ENCODE results near the gene DIO1. TPM values are rescaled to one million over a fixed set of nuclear protein-coding genes. Genes with fewer than 3 reads are reported as not detected.

Gene DIO1
- total RNA-seq, 1 donor = not detected

- no peak for DNase-seq (ENCODE audit: low read depth)
- no peak for TF ChIP-seq CTCF (IDR thresholded peaks at IDR 0.05; ENCODE audit: insufficient read depth, low read length)
- H3K4me3 ChIP-seq (ENCODE audit: low read depth, low read length) = no peak overlapping the region
Measured at GRCh38 chr1:53938136-53938830, 44.3 kb downstream of the DIO1 start.

DNA sequence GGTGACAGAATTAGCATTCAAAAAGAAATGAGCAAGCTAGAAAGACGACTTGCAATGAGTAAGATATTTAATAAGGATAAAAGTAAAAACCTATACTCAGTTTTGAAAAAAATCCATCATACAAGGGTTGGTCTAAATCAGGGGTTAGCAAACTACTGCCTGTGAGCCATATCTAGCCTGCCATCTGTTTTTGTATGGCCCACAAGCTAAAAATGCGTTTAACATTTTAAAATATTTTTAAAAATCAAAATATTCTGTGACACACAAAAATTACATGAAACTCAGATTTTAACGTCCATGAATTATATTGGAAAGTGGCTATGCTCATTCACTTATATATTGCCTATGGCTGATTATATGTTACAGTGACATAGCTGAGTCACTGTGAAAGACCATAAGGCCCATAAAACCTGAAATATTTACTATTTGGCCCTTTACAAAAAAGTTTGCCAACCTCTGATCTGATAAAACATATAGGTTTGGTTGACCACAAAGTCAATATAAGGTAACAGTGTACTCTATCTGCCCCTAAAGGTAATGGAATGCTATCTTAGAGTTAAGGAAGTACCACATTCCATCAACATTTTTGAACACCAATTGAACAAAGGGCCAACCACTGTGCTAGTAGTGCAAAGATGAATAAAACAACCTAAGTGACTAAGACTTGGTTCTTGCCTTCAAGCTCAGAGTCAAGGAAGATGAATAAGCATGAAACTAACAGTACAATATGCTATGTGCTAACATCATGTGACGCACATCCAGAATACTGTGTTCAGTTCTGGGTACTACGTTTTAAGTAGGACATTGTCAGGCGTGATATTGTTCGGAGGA lies 48.4 kb downstream of the DIO1 start:
- no peak for TF ChIP-seq CTCF (IDR thresholded peaks at IDR 0.05; ENCODE audit: insufficient read depth, low read length)
- no peak for DNase-seq (ENCODE audit: low read depth)
- no peak overlapping the region for H3K4me3 ChIP-seq (ENCODE audit: low read depth, low read length)

DNA sequence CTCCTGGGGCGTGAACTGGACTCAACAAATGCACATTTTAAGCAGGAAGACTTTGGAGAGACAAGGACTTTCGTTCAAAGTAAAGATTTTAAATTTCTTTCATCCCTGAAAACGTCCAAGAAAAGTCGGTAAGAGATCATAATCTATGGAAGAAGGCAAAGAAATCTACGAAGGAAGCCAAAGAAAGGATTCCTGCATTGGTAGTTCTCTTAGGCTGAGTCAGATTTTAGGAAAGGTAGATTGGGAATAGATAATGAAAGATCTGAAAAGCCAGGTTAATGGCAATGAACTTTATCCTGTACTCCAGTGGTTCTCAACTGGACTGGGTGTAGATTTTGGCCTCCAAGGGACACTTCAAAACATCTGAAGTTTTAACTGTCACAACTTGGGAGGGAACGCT lies 49.1 kb downstream of the DIO1 start:
- DNase-seq (ENCODE audit: low read depth) = no peak
- H3K4me3 ChIP-seq (ENCODE audit: low read depth, low read length) = no peak overlapping the region
- TF ChIP-seq CTCF (IDR thresholded peaks at IDR 0.05; ENCODE audit: insufficient read depth, low read length) = no peak

- DNase-seq (ENCODE audit: low read depth) = no peak
- no peak for TF ChIP-seq CTCF (IDR thresholded peaks at IDR 0.05; ENCODE audit: insufficient read depth, low read length)
- H3K4me3 ChIP-seq (ENCODE audit: low read depth, low read length) = no peak overlapping the region
Measured at GRCh38 chr1:53943490-53944043, 49.6 kb downstream of the DIO1 start.

GRCh38 chr1:53944469-53945182 lies 50.6 kb downstream of the DIO1 start:
- DNase-seq (ENCODE audit: low read depth) = no peak
- no peak for TF ChIP-seq CTCF (IDR thresholded peaks at IDR 0.05; ENCODE audit: insufficient read depth, low read length)
- H3K4me3 ChIP-seq (ENCODE audit: low read depth, low read length) = peak overlapping the region; percentile 99

DNA sequence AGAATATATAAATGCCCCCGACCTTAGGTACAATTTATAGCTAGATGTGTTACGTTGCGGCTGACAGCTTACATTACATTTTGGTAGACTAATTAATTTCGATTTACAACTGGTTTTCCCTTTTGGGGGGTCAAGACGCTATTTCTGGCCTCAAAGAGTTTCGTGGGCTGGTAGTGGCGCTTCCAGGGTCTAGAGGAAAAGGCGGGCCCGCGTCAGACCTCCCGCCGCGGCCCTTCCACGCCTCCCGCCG lies 51.1 kb downstream of the DIO1 start:
- H3K4me3 ChIP-seq (ENCODE audit: low read depth, low read length) = peak overlapping the region; percentile 99
- no peak for TF ChIP-seq CTCF (IDR thresholded peaks at IDR 0.05; ENCODE audit: insufficient read depth, low read length)
- DNase-seq (ENCODE audit: low read depth) = no peak

Data from fibroblast of the aortic adventitia (primary cell).